Measurements from ENCODE around the gene DNAJC5G. TPM values are rescaled to one million over a fixed set of nuclear protein-coding genes. Genes with fewer than 3 reads are reported as not detected.

DNAJC5G gene
- total RNA-seq, 1 experiment from 2014 or later, result 0.37 TPM

GRCh38 chr2:27314709-27315108 lies 39.5 kb downstream of the DNAJC5G start:
- no peak overlapping the region for H4K8ac ChIP-seq (replicated peaks; ENCODE audit: insufficient read length, low read depth, low read length)
- no peaks in the 10 kb centered on the region for H3K9me3 ChIP-seq (ENCODE audit: control insufficient read depth, low read depth, low read length)
- no peak overlapping the region for H3K4me2 ChIP-seq (ENCODE audit: insufficient read depth, insufficient read length, low read length)
- no peak overlapping the region for H2BK20ac ChIP-seq (ENCODE audit: low read depth, low read length, poor library complexity, severe bottlenecking)
- H3K23ac ChIP-seq (ENCODE audit: insufficient read length, low read depth, low read length), result no peak overlapping the region
- H4K5ac ChIP-seq (ENCODE audit: insufficient read length, low read depth, low read length), result no peak overlapping the region
- peaks cover 2 to 7% (median 7%) of the 10 kb centered on the region in 3 experiments; a peak in 6 of 7 replicates for H3K36me3 Mint-ChIP-seq (ENCODE audit: insufficient read depth in 1 of 3, low read depth in 3 of 3)
- peaks cover 6% of the 10 kb centered on the region; the same call in 1 of the 2 replicates for H3K4me1 ChIP-seq (ENCODE audit: insufficient read depth, low read length)
- H2BK120ac ChIP-seq (ENCODE audit: low read depth, low read length, poor library complexity, severe bottlenecking), result no peak overlapping the region
- no peak for DNase-seq
- H3K4me1 Mint-ChIP-seq, result peaks cover 8 to 9% of the 10 kb centered on the region in 2 experiments; a peak in 3 of 4 replicates
- no peaks in the 10 kb centered on the region for H3K79me2 ChIP-seq (ENCODE audit: insufficient read depth, low read length)
- H2BK5ac ChIP-seq (ENCODE audit: insufficient read length, low read length), result no peak overlapping the region
- no peaks in the 10 kb centered on the region for H4K20me1 ChIP-seq (ENCODE audit: control insufficient read depth, insufficient read depth, insufficient read length)
- no peak overlapping the region for H3K18ac ChIP-seq (ENCODE audit: insufficient read length, low read depth, low read length)
- peaks cover 3% of the 10 kb centered on the region for H3K27me3 Mint-ChIP-seq (ENCODE audit: low read depth)
- H2AK5ac ChIP-seq (ENCODE audit: insufficient read length, low read length), result no peak overlapping the region
- H3K27me3 ChIP-seq (ENCODE audit: insufficient read depth, low read length), result no peaks in the 10 kb centered on the region
- no peak overlapping the region for H3K56ac ChIP-seq (ENCODE audit: insufficient read length, low read depth, low read length)
- H3K4me3 Mint-ChIP-seq, result no peak overlapping the region
- H2AFZ ChIP-seq (ENCODE audit: low read length), result no peak overlapping the region
- TF ChIP-seq, protein P1, sequence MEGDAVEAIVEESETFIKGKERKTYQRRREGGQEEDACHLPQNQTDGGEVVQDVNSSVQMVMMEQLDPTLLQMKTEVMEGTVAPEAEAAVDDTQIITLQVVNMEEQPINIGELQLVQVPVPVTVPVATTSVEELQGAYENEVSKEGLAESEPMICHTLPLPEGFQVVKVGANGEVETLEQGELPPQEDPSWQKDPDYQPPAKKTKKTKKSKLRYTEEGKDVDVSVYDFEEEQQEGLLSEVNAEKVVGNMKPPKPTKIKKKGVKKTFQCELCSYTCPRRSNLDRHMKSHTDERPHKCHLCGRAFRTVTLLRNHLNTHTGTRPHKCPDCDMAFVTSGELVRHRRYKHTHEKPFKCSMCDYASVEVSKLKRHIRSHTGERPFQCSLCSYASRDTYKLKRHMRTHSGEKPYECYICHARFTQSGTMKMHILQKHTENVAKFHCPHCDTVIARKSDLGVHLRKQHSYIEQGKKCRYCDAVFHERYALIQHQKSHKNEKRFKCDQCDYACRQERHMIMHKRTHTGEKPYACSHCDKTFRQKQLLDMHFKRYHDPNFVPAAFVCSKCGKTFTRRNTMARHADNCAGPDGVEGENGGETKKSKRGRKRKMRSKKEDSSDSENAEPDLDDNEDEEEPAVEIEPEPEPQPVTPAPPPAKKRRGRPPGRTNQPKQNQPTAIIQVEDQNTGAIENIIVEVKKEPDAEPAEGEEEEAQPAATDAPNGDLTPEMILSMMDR (conservative IDR thresholded peaks at IDR 0.05), result no peak
- no peak overlapping the region for H3K27ac ChIP-seq (ENCODE audit: insufficient read length, low read depth, low read length)
- H3K4ac ChIP-seq (ENCODE audit: low read depth, low read length), result no peak overlapping the region
- no CpG with 5 or more reads among the region's 9 CpGs for WGBS (ENCODE audit: extremely low coverage, insufficient read length, low lambda C conversion rate)
- no peak overlapping the region for H3T11ph ChIP-seq (ENCODE audit: low read length)
- H4K91ac ChIP-seq (ENCODE audit: insufficient read length, low read depth, low read length), result no peak overlapping the region
- no peak overlapping the region for H3K9ac ChIP-seq (ENCODE audit: extremely low read depth, insufficient read length, low read length)
- no peak overlapping the region for H3K27ac Mint-ChIP-seq
- no peaks in the 10 kb centered on the region for H3K79me1 ChIP-seq (ENCODE audit: insufficient read depth, low read depth, low read length, poor library complexity, severe bottlenecking)
- H3K23me2 ChIP-seq (ENCODE audit: insufficient read length, low read depth, low read length, poor library complexity, severe bottlenecking), result no peaks in the 10 kb centered on the region
- H3K14ac ChIP-seq (ENCODE audit: insufficient read depth, low read length), result no peak overlapping the region
- no peak overlapping the region for H2BK12ac ChIP-seq (ENCODE audit: insufficient read length, low read depth, low read length)
- H3K9me3 Mint-ChIP-seq, result no peaks in the 10 kb centered on the region
- no peak overlapping the region for H2BK15ac ChIP-seq (ENCODE audit: low read depth, low read length)
